Suprapubic skin (tissue), 4 donors: ENCODE results near the gene KCNK4.

ENCODE experiments used
- CTCF ChIP-seq, 2 donors: fragments of 200-600 bp in 1 of 2; fragments of 450-650 bp in 1 of 2; sonication (generic) in 1 of 2; IDR thresholded peaks; one replicate each; pipeline ENCODE4 v1.5.1; 2016 to 2019; ENCODE audit warnings: antibody characterized with exemption in 2 of 2, mild to moderate bottlenecking in 1 of 2, moderate library complexity in 1 of 2
- POLR2A ChIP-seq, 2 donors: fragments of 450-650 bp; IDR thresholded peaks; one replicate each; pipeline ENCODE4 v1.6.1; 2017; ENCODE audit warnings: antibody characterized with exemption in 2 of 2, mild to moderate bottlenecking in 2 of 2, moderate library complexity in 2 of 2
- POLR2AphosphoS5 ChIP-seq, 3 donors: sonication (generic); formaldehyde crosslinking; IDR thresholded peaks; one replicate each; pipeline ENCODE4 v1.6.1; 2017; ENCODE audit warnings: antibody characterized with exemption in 3 of 3

- TF ChIP-seq CTCF (IDR thresholded peaks at IDR 0.05) (no peak), POLR2A (IDR thresholded peaks at IDR 0.05) (no peak), POLR2AphosphoS5 (IDR thresholded peaks at IDR 0.05) (no peak)
Observed at GRCh38 chr11:64321026-64321425, 29.9 kb downstream of the KCNK4 start.
